ENCODE data around the gene ZNF512B.

DNA sequence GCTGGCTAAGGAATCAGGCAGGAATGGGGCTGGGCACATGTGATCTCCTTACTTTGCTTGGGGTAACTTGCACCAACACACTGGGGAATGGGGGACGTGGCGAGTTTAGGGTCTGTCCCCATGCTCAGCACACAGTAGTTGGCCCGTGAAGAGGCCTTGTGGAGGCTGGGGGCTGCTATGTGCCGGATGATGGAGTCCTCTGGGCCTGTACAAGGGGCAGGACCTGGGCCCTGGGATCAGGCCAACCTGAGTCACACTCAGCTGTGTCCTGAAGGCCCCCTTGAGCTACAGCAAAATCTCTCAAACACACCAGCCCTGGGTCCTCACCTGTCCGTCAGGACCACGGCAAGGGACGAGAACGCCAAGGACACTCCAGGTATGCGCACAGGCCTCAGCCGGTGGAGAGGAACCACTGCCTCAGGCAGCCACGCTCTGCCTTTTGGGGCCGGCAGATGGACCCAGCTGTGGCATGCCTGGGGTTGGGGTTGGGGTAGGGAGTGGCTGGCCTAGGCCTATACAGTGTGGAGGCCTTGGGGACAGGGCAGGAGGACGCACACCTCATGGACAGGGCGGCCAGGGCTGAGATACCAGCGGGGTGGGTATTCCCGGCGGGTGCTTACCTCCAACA, 24.6 kb downstream of the ZNF512B start:
- TF ChIP-seq EZH2phosphoT487 (IDR thresholded peaks at IDR 0.05; ENCODE audit: insufficient read depth, low read depth) (no peak), EZH2 (IDR thresholded peaks at IDR 0.05; ENCODE audit: insufficient read depth, poor library complexity, severe bottlenecking) (no peak)
